Stimulated activated CD4-positive, alpha-beta T cell treated with anti-CD3 and anti-CD28 coated beads, Interleukin-2, amount 100 ng/mL, for 4 hours (primary cell): Measurements from ENCODE around the gene HAP1.
"Not testable (repeated sequence)": the region's sequence is repeated elsewhere in the genome, so short reads cannot be mapped to it uniquely, and the experiment has no call there.

ENCODE experiments used
- DNase-seq: peaks from one replicate; pipeline ENCODE4 v3.0.0-alpha.2; 2020; ENCODE audit warnings: low read depth

The HAP1 gene, protein sequence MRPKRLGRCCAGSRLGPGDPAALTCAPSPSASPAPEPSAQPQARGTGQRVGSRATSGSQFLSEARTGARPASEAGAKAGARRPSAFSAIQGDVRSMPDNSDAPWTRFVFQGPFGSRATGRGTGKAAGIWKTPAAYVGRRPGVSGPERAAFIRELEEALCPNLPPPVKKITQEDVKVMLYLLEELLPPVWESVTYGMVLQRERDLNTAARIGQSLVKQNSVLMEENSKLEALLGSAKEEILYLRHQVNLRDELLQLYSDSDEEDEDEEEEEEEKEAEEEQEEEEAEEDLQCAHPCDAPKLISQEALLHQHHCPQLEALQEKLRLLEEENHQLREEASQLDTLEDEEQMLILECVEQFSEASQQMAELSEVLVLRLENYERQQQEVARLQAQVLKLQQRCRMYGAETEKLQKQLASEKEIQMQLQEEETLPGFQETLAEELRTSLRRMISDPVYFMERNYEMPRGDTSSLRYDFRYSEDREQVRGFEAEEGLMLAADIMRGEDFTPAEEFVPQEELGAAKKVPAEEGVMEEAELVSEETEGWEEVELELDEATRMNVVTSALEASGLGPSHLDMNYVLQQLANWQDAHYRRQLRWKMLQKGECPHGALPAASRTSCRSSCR

GRCh38 chr17:41734139-41734948 lies at the start of gene HAP1:
Gene HAP1 (minus strand): TSS chr17:41734643. CDS start chr17:41734634, 9 bp downstream.
- DNase-seq = no peak

GRCh38 chr17:41782142-41782541 lies 47.7 kb upstream of the HAP1 start:
- no peak for DNase-seq

DNA sequence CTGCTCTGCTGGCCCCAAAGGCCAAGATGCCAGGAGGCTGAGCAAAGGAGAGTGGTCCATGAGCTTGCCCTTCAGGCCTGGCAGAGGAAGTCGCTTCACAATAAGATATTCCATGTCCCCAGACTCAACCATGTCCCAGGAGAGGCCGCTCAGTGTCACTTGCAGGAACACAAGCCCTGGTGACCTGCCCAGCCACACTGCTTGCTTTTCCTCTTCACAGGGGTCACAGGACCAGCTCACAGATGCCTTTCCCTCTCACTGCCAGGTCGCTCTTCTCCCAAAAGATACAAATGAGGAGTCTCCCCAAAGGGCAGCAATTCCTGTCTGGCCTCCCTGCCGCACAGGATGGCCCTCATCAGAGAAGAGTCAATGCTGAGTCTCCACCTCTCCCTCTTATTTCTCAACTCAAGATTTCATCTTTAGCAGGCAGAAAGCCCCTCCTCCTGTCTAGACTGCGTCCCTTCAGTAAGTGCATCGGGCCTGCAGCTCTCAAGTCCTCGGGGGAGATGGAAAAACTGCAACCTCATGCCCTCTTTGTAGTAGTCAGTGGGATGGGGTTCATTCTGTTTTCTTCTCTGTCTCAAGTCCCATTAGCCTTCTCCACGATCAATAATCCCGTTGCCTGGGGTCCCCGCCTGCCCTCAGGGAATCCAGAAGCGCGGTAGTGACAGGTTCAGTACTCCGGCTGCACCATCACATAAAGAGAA lies 47.1 kb upstream of the HAP1 start:
- DNase-seq = no peak

DNA sequence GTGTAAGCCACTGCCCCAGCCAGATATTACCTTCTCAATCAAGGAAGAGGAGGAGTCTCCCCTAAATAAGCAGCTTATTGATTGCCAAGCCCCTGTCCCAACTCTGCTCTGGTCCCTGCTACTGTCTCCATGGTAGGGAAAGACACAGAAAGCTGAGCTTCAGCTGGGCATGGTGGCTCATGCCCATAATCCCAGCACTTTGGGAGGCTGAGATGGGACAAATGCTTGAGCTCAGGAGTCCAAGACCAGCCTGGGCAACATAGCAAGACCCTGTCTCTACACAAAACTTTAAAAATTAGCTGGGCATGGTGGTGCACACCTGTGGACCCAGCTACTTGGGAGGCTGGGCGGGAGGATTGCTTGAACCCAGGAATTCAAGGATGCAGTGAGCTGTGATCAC lies 45.5 kb upstream of the HAP1 start:
- DNase-seq = no peak

- no peak for DNase-seq
Observed at GRCh38 chr17:41777574-41778188, 43.2 kb upstream of the HAP1 start.

GRCh38 chr17:41777157-41777573 lies 42.7 kb upstream of the HAP1 start:
- no peak for DNase-seq

- DNase-seq = not testable (repeated sequence)
Observed at GRCh38 chr17:41776262-41776900, 41.9 kb upstream of the HAP1 start.

GRCh38 chr17:41775394-41776226 lies 41.2 kb upstream of the HAP1 start:
- no peak for DNase-seq

- DNase-seq = no peak
Observed at GRCh38 chr17:41773731-41774193, 39.3 kb upstream of the HAP1 start.

GRCh38 chr17:41773190-41773588 lies 38.7 kb upstream of the HAP1 start:
- no peak for DNase-seq

DNA sequence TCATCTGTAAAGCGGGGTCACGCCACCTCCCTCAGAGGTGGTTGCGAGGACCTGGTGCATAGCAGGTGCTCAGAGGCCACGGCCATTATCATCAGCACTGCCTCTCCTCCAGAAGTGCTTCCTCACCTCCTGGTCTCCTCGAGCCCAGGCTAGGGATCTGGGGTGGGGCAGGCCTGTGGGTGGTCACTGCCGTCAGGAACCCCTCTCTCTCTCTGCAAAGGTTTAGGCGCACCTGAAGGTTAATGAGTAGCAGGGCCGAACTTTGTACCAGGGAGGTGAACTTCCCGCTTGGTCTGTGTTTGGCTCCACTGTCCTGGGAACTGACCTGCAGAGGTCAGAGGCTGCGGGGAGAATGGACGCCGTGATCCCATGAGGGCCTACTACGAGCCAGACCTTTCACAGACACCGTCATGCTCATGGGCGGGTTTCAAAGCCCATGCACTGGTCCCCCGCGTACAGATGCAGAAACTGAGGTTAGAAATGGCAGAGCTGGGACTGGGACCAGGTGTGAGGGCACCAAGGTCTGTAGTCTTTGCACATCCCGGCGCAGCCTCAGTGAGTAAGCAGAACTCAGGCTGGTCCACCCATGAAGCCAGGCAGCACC lies 38.2 kb upstream of the HAP1 start:
- no peak for DNase-seq

- no peak for DNase-seq
Observed at GRCh38 chr17:41772218-41772585, 37.8 kb upstream of the HAP1 start.

DNA sequence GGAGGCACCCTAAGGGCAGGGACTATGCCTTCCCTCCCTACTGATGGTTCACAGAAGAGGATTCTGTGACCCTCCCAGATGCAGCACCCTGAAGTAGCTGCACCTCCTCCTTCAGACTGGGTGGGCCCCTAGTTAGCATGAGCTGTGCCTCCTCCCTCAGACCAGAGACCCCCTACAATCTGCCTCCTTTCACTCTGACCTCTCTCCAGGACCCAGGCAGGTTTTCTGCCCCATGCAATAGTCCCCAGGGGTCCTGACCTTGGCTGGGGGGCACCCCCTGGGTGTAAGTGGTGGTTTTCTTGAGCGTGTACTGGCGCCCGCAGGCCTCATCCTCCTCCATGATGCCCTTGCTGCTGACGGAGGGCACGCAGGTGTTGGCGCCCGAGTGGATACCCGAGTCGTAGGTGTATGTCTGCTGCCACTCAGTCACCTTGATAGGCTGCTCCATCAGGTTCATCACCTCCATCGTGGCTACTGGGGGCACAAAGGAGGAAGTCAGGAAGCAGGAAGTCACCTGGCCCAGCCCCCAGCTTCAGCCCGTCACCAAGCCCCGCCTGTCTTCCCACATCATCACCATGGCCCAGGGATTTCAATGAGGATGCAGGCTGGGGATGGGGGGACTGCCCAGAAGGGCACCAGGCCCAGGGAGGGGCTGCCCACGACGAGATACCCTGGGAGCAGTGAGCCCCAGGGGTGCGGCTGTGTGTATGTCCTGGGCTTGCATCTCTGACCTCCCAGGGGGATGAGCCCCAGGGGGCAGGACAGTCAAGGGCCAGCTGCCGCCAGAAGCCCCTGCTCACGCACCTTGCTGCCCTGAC lies 37.2 kb upstream of the HAP1 start:
- no peak for DNase-seq

- DNase-seq = no peak
Observed at GRCh38 chr17:41769985-41770384, 35.5 kb upstream of the HAP1 start.

DNA sequence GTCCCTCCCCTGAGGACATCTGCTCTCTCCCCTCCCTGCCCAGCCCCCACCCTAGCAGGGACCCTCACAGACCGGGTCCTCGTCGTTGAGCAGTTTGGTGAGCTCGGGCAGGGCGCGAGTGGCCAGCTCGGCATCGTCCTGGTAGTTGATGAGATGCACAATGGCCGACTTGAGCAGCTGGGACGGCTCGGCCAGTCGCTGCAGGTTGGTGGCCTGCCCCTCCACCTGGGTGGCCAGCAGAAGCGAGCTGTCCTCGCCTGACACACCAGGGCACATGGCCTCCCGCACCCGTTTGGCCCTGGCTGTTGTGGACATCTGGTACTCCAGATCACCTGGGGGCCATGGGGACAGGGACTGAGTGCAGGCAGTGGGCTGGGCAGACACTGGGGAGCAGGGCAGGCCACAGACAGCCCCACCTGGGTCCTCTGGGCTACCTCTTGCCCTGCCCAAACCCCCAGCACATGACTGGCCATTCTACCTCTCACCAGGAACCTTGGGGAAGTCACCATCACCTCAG lies 35.0 kb upstream of the HAP1 start:
- DNase-seq = no peak

DNA sequence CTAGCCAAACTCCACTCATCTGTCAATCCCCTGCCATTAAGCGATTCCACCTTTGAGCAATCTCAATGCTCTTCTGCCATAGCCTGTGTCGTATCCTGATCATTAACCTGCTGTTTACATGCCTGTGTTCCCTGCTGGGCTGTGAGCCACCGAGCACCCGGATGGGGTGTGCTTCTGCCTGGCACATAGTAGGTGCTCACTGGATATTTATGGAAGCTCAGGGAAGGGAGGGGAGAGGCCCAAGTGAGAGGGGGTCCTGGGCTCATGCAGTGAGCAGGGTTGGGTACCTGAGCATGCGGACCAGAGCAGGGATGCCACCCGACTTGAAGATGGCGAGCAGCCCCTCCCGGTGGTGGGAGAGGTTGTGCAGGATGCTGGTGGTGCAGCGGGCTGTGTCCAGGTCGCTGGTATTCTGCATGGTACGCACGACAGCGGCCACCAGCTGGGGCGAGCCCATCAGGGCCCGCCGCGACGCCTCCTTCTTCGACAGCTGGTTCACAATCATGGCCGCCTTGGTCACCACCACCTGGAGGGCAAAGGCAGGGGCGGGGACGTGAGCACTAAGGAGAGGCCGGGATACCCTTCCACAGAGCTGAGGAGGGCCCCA lies 34.3 kb upstream of the HAP1 start:
- no peak for DNase-seq

GRCh38 chr17:41767324-41768042 lies 33.0 kb upstream of the HAP1 start:
- DNase-seq = no peak

GRCh38 chr17:41766135-41766534 lies 31.7 kb upstream of the HAP1 start:
- DNase-seq = no peak
